Esophagus mucosa (tissue), 1 donor: Measurements from ENCODE around the gene PCNX2. TPM values are rescaled to one million over a fixed set of nuclear protein-coding genes. Genes with fewer than 3 reads are reported as not detected.
A peak's percentile ranks its signal among the peaks of the same experiment; 100 is the strongest.
"Not testable (repeated sequence)": the region's sequence is repeated elsewhere in the genome, so short reads cannot be mapped to it uniquely, and the experiment has no call there.

Experiments
- ATAC-seq: fragments of 200-7000 bp; cut with Tn5 transposase; one replicate; pipeline ENCODE4 v1.9.1; 2020
- total RNA-seq: library from RNA; stranded (reverse); gene quantifications from one replicate; pipeline ENCODE4 v1.2.4, GENCODE V29; 2023
- donor health status: DM: yes; HTN: yes; CAD: no.

The PCNX2 gene
- total RNA-seq, 1 donor from 2014 or later, result 11.5 TPM

GRCh38 chr1:233042834-233043233, 252.7 kb downstream of the PCNX2 start:
- ATAC-seq, result no peak

DNA sequence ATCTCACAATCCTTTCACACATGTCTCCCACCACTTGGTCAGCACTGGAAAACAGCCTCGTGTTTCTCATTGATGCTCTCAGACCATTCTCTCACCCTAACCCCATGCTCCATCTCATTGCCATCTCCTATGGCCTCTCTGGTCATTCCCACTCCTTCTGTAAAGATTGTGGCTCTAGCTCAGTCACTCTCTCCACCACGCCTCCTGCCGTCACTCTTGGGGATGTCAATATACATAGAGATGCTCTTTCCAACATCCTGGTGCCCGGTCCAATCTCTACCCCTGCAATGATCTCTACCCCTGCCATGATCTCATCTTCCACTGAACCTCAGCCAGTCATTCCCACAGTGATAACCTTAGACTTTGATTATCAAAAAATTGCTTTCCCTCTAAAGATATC, 255.0 kb downstream of the PCNX2 start:
- no peak for ATAC-seq

- ATAC-seq, result no peak
Measured at GRCh38 chr1:233038581-233038980, 256.9 kb downstream of the PCNX2 start.

DNA sequence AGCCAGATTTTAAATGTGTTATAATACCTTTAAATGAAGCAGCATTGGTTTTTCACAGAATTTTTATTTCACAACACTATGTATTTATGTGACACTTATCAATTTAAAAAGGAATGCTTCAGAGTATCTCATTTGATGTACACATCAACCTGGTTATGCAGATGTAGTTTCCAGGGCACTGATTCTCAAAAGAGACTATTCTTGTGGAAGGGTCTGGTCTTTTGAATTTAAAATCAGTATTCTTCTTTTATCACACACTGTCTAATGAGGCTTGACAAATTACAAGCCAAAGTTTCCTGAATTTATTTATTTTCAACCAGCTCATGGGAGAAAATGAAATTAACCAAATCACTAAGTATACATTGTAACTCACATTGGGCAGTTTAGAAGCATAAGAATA, 257.7 kb downstream of the PCNX2 start:
- ATAC-seq, result no peak

DNA sequence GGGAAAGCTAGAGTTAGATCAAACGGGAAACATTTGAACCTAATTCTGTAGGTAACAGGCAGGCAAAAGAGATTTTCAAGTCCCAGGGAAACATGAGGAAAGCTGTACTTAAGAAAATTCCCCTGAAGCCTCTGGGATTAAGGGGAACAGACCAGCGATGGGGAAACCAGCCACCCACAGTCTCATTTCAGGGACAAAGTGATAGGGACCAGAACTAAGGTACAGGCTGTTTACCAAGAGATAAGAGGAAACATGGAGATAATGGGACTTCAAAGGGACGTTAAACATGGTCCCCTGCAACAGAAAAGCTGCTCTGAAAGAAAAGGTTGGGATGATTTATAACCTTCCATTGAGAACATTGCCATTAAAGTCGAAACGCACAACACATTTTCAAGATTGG, 260.7 kb downstream of the PCNX2 start:
- ATAC-seq, result no peak

GRCh38 chr1:233033361-233033760, 262.2 kb downstream of the PCNX2 start:
- ATAC-seq, result no peak

DNA sequence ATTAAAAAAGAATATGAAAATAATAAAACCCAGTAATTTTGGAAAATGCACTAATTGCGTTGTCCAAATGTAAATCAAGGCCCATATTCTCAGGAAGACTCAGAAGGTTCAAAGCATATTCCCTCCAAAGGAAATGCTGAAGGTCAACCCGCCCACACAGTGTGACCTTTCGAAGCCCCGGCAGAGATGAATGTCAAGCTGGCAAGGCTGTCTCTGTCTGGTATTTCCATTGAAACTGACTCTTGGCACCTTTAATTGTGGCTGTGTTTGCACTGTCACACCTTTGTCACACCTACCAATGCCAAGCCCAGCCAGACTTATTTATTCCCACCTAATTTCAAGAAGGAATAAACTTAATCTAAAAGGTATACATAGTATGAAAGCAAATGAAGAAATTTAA, 262.6 kb downstream of the PCNX2 start:
- ATAC-seq, result no peak

DNA sequence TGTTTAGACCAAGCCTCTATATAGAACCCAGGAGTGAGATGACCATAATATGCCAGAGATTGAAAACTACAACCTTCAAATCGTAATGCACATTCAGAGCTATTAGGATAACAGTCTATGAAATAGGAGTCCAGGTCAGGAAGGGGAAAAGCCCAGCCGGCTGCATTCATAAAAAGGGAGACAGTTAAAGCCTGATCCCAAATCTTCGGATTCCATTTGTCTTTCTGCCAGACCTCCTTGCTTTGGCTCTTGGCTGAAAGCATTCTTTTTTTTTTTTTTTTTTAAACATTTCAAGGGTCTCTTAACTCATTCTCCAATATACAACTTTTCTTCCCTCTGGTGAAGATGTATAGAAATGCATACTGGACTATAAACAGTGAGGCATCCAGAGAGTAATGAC, 264.0 kb downstream of the PCNX2 start:
- no peak for ATAC-seq

DNA sequence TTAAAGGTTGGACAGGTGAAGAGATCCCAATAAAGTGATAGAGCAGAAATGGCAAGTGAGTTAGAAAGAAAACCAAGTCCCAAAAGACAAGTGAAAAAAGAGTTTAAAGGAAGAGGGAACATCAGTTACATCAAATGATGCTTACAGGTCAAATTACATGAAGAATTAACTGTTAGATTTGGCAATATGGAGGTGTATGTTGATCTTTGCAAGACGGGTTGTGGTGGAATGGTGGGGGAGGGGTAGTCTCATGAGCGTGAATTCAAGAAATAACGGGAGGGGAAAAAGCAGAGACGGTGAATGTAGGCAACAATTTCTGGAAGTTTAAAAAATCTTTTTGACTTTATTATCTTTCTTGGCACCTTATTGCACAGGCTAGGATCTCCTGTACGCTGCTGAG, 268.5 kb downstream of the PCNX2 start:
- ATAC-seq, result no peak

DNA sequence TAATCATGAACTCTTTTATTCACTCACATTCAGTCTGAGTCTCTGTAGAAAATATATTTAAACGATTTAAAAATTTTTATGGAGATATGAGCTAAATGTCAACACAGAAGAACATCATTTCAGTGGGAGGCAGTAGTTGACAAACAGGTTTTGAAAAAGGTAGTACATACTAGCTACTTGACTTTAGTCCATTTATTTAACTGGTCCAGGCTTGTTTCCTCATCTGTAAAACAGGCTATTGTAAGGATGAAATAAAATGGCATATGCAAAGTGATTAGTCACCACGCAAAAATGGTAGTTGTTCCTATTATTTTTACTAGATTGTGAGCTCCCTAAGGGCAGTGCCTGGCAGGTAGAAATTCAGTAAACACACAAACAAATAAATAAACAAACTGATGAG, 270.0 kb downstream of the PCNX2 start:
- ATAC-seq, result peak; percentile 95

DNA sequence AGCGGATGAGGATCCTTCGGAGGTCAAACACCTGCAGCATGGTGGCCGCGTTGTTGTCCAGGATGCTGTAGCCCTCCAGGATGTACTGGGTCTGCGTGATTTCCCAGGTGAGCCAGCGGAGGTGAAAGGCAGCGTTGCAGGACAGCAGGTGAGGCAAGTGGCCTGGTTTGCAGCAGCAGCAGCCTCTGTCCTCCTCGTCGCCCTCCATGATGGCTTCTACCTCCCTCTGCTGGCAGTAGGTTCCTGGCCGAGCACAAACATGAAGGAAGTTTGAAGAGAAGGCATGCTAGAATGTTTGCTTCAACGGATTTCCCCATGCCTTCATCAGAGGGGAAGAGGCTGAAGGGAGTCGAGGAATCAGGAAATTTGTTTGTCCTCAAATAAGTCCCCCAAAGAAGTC, 270.4 kb downstream of the PCNX2 start:
- ATAC-seq, result peak; percentile 64

DNA sequence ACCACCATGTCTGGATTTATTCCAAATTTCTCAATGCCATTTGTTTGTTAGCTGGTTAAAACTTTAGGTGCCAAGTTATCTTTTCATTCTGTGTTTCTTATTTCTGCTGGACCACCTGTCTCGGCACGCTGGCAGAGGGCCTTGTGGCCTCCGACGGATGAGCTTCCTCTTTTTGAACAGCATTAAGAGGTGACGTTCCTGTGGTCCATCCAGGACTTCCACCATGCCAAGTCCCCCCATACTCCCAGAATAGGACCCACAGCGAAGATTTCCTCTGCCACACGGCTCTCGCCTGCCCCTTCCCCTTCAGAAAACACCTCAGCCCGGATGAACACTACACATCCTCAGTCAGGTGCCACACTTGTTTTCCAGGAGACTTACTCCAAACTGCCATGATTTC, 271.3 kb downstream of the PCNX2 start:
- no peak for ATAC-seq

DNA sequence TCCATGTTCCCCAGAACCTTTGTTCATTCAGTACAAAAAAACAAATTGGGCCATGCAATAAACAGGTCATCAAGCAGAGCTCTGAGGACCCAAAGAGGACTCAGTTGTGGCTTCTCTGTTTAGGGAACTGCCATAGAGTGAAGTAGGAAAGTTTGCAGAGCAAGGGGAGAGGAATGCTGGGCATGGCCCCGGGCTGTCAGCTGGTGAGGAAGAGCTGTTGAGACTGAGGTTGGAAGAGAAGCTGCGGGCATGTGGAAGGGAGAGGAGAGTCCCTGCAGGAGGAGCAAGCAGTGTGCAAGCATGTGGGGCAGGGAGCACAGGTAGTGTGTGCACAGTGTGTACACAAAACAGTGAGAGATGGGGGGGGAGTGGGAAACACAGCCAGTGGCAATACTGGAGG, 273.3 kb downstream of the PCNX2 start:
- ATAC-seq, result no peak

DNA sequence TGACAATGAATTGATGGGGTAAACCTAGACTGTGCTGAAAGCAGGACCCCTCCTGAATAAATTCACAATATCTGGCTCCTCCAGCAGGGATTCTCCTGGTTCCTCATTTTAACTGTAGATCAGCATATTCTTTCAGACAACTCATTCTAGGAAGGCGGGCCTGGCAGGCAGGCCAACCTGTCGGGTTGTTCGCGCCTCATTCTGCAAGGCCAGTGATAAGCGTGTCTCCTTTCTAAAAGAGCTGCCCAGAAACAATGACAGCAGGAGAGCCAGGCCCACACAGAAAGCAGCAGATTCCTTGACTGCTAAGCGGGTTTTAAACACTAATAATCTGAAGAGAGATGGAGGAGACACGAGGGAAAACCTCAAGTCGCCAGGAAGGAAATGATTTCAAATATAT, 275.1 kb downstream of the PCNX2 start:
- ATAC-seq, result no peak

- no peak for ATAC-seq
Measured at GRCh38 chr1:233019778-233020325, 275.7 kb downstream of the PCNX2 start.

DNA sequence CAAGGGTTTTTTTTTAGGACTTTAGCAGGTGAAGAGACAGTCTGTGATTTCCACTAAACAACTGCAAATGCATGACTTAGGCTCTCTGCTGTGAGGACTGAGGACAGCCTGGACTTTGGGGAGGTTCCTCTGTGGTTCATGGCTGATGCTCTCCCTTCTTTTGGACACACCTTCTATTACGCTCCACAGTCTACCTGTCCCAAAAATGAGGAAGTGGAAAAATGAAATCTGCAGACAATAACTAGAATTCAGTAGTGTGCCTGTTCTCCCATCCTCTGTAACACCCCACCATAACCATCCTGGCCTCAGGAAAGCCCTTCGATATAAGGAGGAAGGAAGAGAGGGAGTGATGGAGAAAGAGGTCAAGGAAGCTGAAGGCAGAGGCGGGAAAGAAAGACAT, 276.4 kb downstream of the PCNX2 start:
- ATAC-seq, result no peak

DNA sequence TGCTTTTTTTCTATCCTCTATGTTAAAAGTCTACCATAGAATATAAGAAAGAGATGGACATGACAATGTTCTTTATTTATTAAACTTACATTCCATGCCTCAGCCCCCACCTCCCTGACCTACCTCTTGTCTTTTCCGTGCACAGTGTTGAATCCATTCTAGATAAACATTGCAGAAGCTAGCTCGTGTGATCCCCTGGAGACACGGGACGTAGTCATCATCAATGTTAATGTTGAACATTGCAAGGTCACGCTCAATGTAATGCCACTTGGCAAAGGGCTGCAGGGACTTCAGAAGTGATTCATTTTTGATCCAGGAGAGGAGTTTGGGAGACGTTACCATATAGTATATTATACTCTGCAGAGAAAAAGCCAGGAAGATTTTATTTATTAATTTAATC, 278.7 kb downstream of the PCNX2 start:
- ATAC-seq, result no peak

DNA sequence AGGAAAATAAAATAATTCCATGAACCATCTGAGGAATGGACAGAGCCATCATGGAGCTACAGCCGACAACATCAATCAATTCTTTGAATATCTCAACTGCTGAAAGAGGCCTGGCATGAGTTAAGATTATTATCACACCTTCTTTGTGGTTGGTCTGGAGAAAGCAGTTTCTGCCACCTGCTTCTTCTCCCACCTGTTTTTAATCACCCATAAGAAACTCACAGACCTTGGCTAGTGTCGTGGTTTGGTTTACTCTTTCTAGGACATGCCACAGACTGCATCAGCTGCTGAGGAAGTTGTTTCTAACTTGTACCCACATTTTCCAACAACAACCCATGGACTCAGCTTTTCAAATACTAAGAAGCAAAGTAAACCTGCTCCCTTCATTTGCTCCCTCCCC, 279.6 kb downstream of the PCNX2 start:
- ATAC-seq, result no peak

DNA sequence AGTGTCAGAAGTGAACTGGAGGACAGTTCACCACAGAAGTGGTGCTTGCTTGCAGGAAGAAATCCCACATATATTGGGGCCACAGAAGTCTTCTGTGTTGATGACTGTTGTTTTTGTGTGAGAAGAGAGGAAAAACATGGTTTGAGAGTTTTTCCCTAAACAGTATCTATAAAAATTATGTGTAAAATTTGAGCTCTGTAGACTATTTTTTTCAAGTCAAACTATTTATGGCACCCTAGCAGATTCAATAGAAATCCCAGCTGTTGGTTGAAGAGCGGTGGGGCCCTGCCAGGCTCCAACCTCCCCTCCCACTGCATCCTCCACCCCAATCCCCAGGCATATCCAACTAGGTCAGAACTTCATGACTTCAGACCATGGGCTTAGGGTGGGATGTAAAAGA, 283.5 kb downstream of the PCNX2 start:
- no peak for ATAC-seq

DNA sequence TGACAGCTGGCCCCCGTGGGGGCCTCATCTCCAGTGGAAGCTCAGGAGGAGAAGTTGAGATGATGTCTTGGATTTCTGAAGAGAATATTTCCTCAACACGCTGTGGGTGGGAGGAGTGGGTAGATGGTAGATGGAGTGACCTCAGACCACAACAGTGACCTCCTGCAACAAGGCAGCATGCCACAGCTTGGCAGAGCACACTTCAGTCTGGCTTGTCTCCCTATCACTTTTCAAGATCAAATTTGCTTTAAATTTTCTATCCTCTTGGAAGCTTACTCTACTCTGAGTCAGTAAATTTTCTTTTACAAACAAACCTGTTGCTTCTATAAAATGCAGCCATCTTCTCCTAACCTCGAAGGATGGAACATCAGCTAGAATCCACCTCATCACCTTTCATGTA, 285.4 kb downstream of the PCNX2 start:
- no peak for ATAC-seq

- no peak for ATAC-seq
Measured at GRCh38 chr1:233006541-233006973, 289.0 kb downstream of the PCNX2 start.

DNA sequence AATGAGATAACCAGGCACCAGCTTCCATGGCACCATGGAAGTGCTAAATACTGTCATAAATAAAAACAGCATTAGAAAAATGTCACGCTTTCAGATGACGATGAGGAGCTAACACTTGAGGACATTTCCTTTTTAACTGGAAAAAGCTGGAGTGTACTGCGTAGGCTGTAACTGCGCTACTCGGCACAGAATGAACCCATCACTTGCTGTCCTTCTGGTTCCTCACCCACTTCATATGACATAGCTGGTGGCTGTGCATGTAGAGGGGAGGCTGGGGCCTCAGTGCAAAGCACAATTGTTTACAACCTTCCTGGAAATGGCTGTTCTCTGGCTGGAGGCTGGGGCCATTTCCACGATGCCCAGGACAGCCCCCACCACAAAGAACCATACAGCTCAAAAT, 289.4 kb downstream of the PCNX2 start:
- ATAC-seq, result no peak

DNA sequence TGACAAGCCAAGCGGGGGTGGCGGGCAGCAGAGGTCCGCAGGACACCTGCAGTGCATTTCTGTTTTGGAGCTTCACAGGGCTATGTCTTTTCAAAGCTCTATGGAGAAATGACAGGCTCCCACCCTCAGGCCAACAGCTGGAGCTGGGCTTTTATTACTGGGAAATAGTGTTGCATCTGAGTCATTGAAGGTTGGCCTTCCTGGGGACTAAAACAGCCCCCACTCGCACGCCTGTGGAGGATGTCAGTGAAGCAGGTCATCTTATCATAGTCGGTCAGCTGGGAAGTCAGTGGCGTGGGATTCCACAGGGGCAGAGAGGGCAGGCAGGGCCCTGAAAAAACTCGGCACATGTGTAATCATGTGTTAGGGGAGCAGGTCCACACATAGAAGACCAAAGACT, 289.8 kb downstream of the PCNX2 start:
- no peak for ATAC-seq

DNA sequence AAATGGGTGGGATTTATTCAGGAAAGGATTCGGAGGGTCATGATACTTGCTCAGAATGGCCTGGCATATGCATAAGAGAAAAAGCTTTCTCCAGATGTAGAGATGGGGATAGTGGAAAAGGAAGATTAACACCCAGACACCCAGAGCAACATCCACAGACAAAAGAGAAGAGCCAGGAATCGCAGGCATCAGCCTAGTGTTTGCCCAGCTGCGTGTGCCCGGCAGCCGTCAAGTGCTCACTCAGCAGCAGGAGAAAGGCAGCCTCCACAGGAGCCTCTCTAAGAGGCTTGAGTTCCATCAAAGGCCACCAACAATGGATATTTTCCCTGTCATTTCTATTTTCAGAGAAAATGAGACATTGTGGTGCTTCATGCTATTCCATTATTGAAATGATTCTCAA, 290.4 kb downstream of the PCNX2 start:
- no peak for ATAC-seq

- ATAC-seq, result no peak
Measured at GRCh38 chr1:233004451-233004850, 291.1 kb downstream of the PCNX2 start.

- ATAC-seq, result not testable (repeated sequence)
Measured at GRCh38 chr1:233003638-233004037, 291.9 kb downstream of the PCNX2 start.
